Spleen (tissue), 11 donors: ENCODE measurements around the gene MYL6B. TPM values are rescaled to one million over a fixed set of nuclear protein-coding genes. Genes with fewer than 3 reads are reported as not detected.

Experiments
- DNase-seq: peaks from one replicate; pipeline ENCODE4 v3.0.0-alpha.2; 2020
- H3K27ac ChIP-seq, 8 donors: fragments of 200-600 bp; sonication (generic) in 7 of 8; 1 replicate in 4 of 8; 2 replicates in 4 of 8; pipeline versions ENCODE4 v1.5.0 to v1.8.0; 2016 to 2021; ENCODE audit warnings: inconsistent platforms in 4 of 8, mild to moderate bottlenecking in 4 of 8, moderate library complexity in 1 of 8
- H3K27me3 ChIP-seq, 7 donors: fragments of 200-600 bp; sonication (generic) in 6 of 7; replicated peaks in 1 of 7; 1 replicate in 4 of 7; 2 replicates in 3 of 7; pipeline versions ENCODE4 v1.5.0 to v1.8.0; 2016 to 2021; ENCODE audit warnings: inconsistent platforms in 3 of 7, mild to moderate bottlenecking in 1 of 7
- H3K36me3 ChIP-seq, 6 donors: fragments of 200-600 bp; sonication (generic) in 5 of 6; 1 replicate in 4 of 6; 2 replicates in 2 of 6; pipeline versions ENCODE4 v1.5.0 to v1.8.0; 2016 to 2021; ENCODE audit warnings: inconsistent platforms in 2 of 6
- H3K4me1 ChIP-seq, 6 donors: fragments of 200-600 bp; sonication (generic) in 5 of 6; 1 replicate in 3 of 6; 2 replicates in 3 of 6; pipeline versions ENCODE4 v1.5.0 to v1.8.0; 2016 to 2021; ENCODE audit warnings: inconsistent platforms in 3 of 6
- H3K4me3 ChIP-seq, 8 donors: fragments of 200-600 bp; sonication (generic) in 7 of 8; 1 replicate in 4 of 8; 2 replicates in 4 of 8; pipeline versions ENCODE4 v1.5.0 to v1.8.0; 2016 to 2021; ENCODE audit warnings: inconsistent platforms in 4 of 8, mild to moderate bottlenecking in 4 of 8, moderate library complexity in 2 of 8
- H3K9me3 ChIP-seq, 8 donors: fragments of 200-600 bp; sonication (generic) in 7 of 8; 1 replicate in 4 of 8; 2 replicates in 4 of 8; pipeline versions ENCODE4 v1.5.0 to v1.8.0; 2016 to 2021; ENCODE audit warnings: inconsistent platforms in 4 of 8
- POLR2A ChIP-seq, 3 donors: fragments of 450-650 bp; IDR thresholded peaks; one replicate each; pipeline ENCODE4 v1.5.1; 2017; ENCODE audit warnings: antibody characterized with exemption in 3 of 3, mild to moderate bottlenecking in 1 of 3
- POLR2AphosphoS5 ChIP-seq, 3 donors: sonication (generic); formaldehyde crosslinking; IDR thresholded peaks; one replicate each; pipeline ENCODE4 v1.5.1; 2017; ENCODE audit warnings: antibody characterized with exemption in 3 of 3
- WGBS, 5 donors: extraction: QIAGEN DNeasy Blood & Tissue Kit in 3 of 5; methylation state at CpG; one replicate each; pipeline versions ENCODE4 v1.1.5 to v1.1.7; 2013 to 2018; 5-methylcytosine and 5-hydroxymethylcytosine counted together
- intact Hi-C: fragments of 100-400 bp; cut with DNase I; formaldehyde crosslinking; loops from one replicate; pipeline ENCODE4 v1.15.0; 2023; ENCODE audit warnings: low total_unique reads
- polyA plus RNA-seq, 3 donors: library from polyadenylated mRNA; stranded (reverse); fragments of 200-250 nt; gene quantifications; one replicate each; pipeline ENCODE4 v1.2.1, GENCODE V29; 2013
- total RNA-seq, 7 donors: library from RNA; depleted of rRNA in 3 of 7; stranded (reverse); fragments of >200 nt in 3 of 7; fragmentation: NEBNext Ultra II Directional in 4 of 7; extraction: Animal tissue kit (Norgen Biotek cat#: 25700) in 4 of 7; gene quantifications; one replicate each; pipeline versions ENCODE4 v1.1.0 to v1.2.1, GENCODE V29; 2016 to 2021
- TF ChIP-seq, protein P1 (sequence below), 11 experiments: fragments of 200-600 bp in 7 of 11; fragments of 450-650 bp in 4 of 11; sonication (generic) in 4 of 11; IDR thresholded peaks in 8 of 11; conservative IDR thresholded peaks in 3 of 11; 1 replicate in 7 of 11; 2 replicates in 4 of 11; pipeline versions ENCODE4 v1.4.0 to v1.8.0; 2016 to 2021; ENCODE audit warnings: antibody characterized with exemption in 11 of 11, inconsistent platforms in 4 of 11, mild to moderate bottlenecking in 1 of 11
- donor health status: healthy with polysubstance abuse.
- donor health status: DM: no; HTN: no; CAD: no; lungs with moderate emphysema.
- donor health status: DM: no; HTN: no; CAD: no.
- donor health status: Bipolar disorder and iron deficiency.
- donor health status: healthy.
- donor health status: DM: no; HTN: no; CAD: no.
- donor health status: DM: yes; HTN: yes; CAD: no.

Gene MYL6B
- total and polyA plus RNA-seq, 10 donors = 17.1 to 101 (median 40.4) TPM

DNA sequence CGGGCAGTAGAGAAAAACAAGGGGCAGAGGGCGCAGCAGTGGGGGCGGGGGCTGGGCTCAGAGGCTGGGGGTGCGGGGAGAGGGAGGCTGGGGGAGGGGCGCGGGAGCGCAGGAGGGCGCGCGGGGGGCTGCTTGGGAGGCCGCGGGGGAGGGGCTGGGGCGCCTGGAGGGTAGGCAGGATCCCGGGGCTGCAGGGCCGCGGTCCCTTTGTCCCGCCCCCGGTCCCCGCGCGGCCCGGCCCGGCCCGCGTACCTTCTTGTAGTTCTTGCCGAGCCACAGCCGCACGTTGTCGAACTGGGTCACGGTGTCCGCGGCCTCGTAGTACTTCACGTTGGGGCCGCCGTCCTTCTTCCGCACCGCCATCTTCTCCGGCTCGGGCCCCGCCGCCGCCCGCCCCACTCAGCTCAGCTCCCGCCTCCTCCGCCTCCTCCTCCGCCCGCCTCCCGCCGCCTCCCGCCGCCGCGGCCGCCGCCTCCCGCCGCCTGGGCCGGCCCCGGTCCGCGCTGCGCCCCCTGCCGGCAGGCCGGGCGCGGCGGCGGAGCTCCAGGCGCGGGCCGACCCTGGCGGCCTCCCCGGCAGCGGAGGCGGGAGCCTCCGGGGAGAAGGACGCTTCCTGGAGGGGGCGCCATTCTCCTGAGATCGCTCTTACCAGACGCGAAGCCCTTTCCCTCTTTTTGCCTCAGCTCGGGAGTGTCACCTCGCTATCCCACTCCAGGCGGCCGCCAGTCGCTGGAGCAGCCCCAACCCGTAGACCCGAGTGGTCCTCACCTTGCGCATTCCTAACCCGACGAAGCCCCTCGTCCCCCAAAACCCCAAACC is 36.9 kb downstream of the MYL6B start, which contains the start of gene SMARCC2:
SMARCC2 (minus strand) TSS at position 385 of the 819 bp plus-strand sequence; CDS start at position 363, 22 bp downstream.
- peaks cover 0 to 28% (median 24%) of the 10 kb centered on the region in 6 donors for H3K36me3 ChIP-seq
- peak within 1 kb of the TSS; percentile 85 to 96 (median 94) for H3K27ac ChIP-seq
- TF ChIP-seq, protein P1, sequence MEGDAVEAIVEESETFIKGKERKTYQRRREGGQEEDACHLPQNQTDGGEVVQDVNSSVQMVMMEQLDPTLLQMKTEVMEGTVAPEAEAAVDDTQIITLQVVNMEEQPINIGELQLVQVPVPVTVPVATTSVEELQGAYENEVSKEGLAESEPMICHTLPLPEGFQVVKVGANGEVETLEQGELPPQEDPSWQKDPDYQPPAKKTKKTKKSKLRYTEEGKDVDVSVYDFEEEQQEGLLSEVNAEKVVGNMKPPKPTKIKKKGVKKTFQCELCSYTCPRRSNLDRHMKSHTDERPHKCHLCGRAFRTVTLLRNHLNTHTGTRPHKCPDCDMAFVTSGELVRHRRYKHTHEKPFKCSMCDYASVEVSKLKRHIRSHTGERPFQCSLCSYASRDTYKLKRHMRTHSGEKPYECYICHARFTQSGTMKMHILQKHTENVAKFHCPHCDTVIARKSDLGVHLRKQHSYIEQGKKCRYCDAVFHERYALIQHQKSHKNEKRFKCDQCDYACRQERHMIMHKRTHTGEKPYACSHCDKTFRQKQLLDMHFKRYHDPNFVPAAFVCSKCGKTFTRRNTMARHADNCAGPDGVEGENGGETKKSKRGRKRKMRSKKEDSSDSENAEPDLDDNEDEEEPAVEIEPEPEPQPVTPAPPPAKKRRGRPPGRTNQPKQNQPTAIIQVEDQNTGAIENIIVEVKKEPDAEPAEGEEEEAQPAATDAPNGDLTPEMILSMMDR (IDR thresholded peaks at IDR 0.05 in 8 of 11, conservative IDR thresholded peaks at IDR 0.05 in 3 of 11) = peak; percentile 19 to 92 (median 80)
- TF ChIP-seq POLR2AphosphoS5 (IDR thresholded peaks at IDR 0.05) (peak; percentile 72 to 77 (median 72)), POLR2A (IDR thresholded peaks at IDR 0.05) (no peak)
- intact Hi-C loops = loop anchor here (2.0 kb wide), 1 partner anchor 63 kb away; no protein-coding TSS in a partner anchor
- H3K27me3 ChIP-seq = no peaks in the 10 kb centered on the region
- 1% methylated on average over 31 to 91 of the region's 93 CpGs for WGBS, 5 donors
- H3K4me3 ChIP-seq = peak within 1 kb of the TSS; percentile 57 to 94 (median 84)
- peaks cover 22 to 58% (median 35%) of the 10 kb centered on the region in 6 donors for H3K4me1 ChIP-seq
- H3K9me3 ChIP-seq = no peaks in the 10 kb centered on the region
- peak; percentile 97 for DNase-seq

DNA sequence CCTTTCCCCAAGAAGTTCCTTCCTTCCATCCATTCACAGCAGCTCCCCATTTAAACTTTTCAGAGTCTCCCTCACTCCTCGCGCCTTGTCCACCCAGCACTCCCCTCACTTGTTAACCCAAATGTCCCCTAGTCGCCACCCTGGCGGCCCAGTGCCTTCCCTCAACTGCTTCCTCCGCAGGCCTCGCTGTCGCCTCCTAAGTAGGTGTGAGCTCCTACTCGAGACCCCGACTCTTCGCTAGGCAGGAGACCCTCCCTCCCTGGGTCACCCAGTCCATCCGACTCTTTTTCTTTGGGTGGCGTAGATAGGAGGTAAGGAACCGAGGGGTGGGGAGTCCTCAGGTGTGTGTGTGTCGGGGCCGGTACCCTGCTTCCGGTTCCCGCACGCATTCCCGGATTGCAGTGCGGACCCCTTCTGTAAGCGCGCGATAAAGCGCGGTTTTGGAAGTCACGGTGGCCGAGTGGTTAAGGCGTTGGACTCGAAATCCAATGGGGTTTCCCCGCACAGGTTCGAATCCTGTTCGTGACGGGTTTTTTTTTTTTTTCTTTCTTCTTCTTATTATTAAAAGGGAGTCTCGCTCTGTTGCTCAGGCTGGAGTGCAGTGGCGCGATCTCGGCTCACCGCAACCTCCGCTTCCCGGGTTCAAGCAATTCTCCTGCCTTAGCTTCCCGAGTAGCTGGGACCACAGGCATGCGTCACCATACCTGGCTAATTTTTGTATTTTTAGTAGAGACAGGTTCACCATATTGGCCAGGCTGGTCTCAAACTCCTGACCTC is 37.7 kb downstream of the MYL6B start:
- Histone ChIP-seq H3K27me3 (no peaks in the 10 kb centered on the region), H3K27ac (peak overlapping the region; percentile 85 to 96 (median 94)), H3K4me3 (peak overlapping the region; percentile 57 to 94 (median 84)), H3K36me3 (peaks cover 0 to 20% (median 16%) of the 10 kb centered on the region in 6 donors), H3K4me1 (peaks cover 22 to 58% (median 35%) of the 10 kb centered on the region in 6 donors), H3K9me3 (no peaks in the 10 kb centered on the region)
- peak; percentile 90 for DNase-seq
- intact Hi-C loops = loop anchor here (2.0 to 10.0 kb wide), 2 partner anchors 63 to 65 kb away; partner anchors contain the start of gene ANKRD52
- 1% methylated on average over 42 of the region's 42 CpGs for WGBS, 5 donors
- TF ChIP-seq POLR2A (IDR thresholded peaks at IDR 0.05) = no peak
- TF ChIP-seq, protein P1 (IDR thresholded peaks at IDR 0.05 in 8 of 11, conservative IDR thresholded peaks at IDR 0.05 in 3 of 11) = peak in 4 of 11 experiments; percentile 7 to 35 (median 14)
- peak in 1 of 3 donors; percentile 24 for TF ChIP-seq POLR2AphosphoS5 (IDR thresholded peaks at IDR 0.05)

DNA sequence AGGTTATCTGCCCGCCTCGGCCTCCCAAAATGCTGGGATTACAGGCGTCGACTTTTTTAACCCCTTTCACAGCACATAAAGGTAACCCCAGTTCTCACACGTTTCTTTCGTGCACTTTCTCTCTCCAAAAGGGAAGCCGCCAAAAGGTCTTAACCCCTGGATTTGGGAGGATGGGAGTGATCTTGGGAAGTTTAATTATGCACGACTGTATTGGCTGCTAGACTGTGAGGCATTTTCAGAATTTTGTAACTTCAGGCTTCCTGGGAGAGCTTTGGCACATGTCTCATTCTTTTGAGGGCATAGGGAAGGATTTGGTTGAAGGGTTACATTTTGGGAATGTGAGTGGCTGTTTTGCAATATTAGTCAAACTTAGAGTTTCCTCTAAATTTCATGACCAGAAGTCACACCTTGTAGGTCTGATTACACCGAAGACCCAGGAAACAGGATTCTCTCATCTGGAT is 38.3 kb downstream of the MYL6B start:
- WGBS, 5 donors = 24 to 31% (median 27%) methylated on average over 9 of the region's 9 CpGs
- no peak for TF ChIP-seq POLR2A (IDR thresholded peaks at IDR 0.05)
- Histone ChIP-seq H3K9me3 (no peaks in the 10 kb centered on the region), H3K27ac (peak overlapping the region; percentile 85 to 96 (median 94)), H3K4me1 (peaks cover 22 to 58% (median 35%) of the 10 kb centered on the region in 6 donors), H3K4me3 (peak overlapping the region; percentile 57 to 94 (median 84)), H3K27me3 (no peaks in the 10 kb centered on the region), H3K36me3 (peaks cover 0 to 14% (median 10%) of the 10 kb centered on the region in 6 donors)
- no peak for DNase-seq
- intact Hi-C loops = loop anchor here (10.0 kb wide), 1 partner anchor 64 kb away; the partner anchor contains the start of gene ANKRD52

DNA sequence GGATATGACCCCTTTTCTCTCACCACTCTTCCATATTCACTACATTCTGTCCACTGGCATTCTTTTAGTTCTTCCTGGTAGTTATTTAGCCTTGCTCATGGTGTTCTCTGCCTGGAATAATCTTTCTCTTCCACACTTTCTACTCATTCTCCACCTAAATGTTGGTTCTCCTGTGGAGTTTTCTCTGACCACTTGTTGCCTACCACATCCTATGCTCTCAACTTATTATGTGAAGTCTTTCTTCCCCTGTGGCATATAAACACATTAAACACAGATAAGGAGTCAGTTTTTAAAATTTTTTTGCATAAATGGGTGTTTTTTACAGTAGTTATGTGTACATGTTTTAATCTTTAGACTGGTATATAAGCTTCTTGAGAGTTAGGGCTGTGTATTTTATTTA is 40.2 kb downstream of the MYL6B start:
- H3K27ac ChIP-seq = no peak overlapping the region
- peaks cover 15 to 45% (median 27%) of the 10 kb centered on the region in 6 donors for H3K4me1 ChIP-seq
- no peak for DNase-seq
- intact Hi-C loops = loop anchor here (10.0 kb wide), 1 partner anchor 62 kb away; the partner anchor contains the start of gene ANKRD52
- no peaks in the 10 kb centered on the region for H3K36me3 ChIP-seq
- no peaks in the 10 kb centered on the region for H3K27me3 ChIP-seq
- no peaks in the 10 kb centered on the region for H3K9me3 ChIP-seq
- TF ChIP-seq POLR2A (IDR thresholded peaks at IDR 0.05) (no peak), POLR2AphosphoS5 (IDR thresholded peaks at IDR 0.05) (no peak)
- TF ChIP-seq, protein P1 (IDR thresholded peaks at IDR 0.05 in 8 of 11, conservative IDR thresholded peaks at IDR 0.05 in 3 of 11) = no peak
- no peak overlapping the region for H3K4me3 ChIP-seq
